ENCODE measurements around the gene OVAAL. TPM values are rescaled to one million over a fixed set of nuclear protein-coding genes. Genes with fewer than 3 reads are reported as not detected.

Gene OVAAL
- total RNA-seq, 1 donor from 2014 or later = 5.3 TPM

- H3K27me3 ChIP-seq (ENCODE audit: low read depth) = no peaks in the 10 kb centered on the region
- H3K9me3 ChIP-seq (replicated peaks) = no peaks in the 10 kb centered on the region
- peak overlapping the region; percentile 11 for H3K27ac ChIP-seq (replicated peaks)
- DNase-seq = no peak
- H3K4me3 ChIP-seq = no peak overlapping the region
- H3K36me3 ChIP-seq = no peaks in the 10 kb centered on the region
- intact Hi-C loops (cut with micrococcal nuclease) = no loop called here
- TF ChIP-seq CTCF (IDR thresholded peaks at IDR 0.05; ENCODE audit: borderline replicate concordance) = no peak
- H3K4me1 ChIP-seq = peaks cover 37% of the 10 kb centered on the region
Observed at GRCh38 chr1:180571832-180572636, 13.3 kb downstream of the OVAAL start.

GRCh38 chr1:180572760-180573159 is 14.0 kb downstream of the OVAAL start:
- Histone ChIP-seq H3K4me3 (no peak overlapping the region), H3K4me1 (peaks cover 30% of the 10 kb centered on the region), H3K27ac (replicated peaks) (no peak overlapping the region), H3K9me3 (replicated peaks) (no peaks in the 10 kb centered on the region), H3K27me3 (ENCODE audit: low read depth) (no peaks in the 10 kb centered on the region), H3K36me3 (no peaks in the 10 kb centered on the region)
- intact Hi-C loops (cut with micrococcal nuclease) = no loop called here
- no peak for TF ChIP-seq CTCF (IDR thresholded peaks at IDR 0.05; ENCODE audit: borderline replicate concordance)
- no peak for DNase-seq

- Histone ChIP-seq H3K4me1 (peaks cover 29% of the 10 kb centered on the region), H3K9me3 (replicated peaks) (no peaks in the 10 kb centered on the region), H3K4me3 (no peak overlapping the region), H3K36me3 (no peaks in the 10 kb centered on the region), H3K27me3 (ENCODE audit: low read depth) (no peaks in the 10 kb centered on the region), H3K27ac (replicated peaks) (no peak overlapping the region)
- TF ChIP-seq CTCF (IDR thresholded peaks at IDR 0.05; ENCODE audit: borderline replicate concordance) = no peak
- intact Hi-C loops (cut with micrococcal nuclease) = no loop called here
- no peak for DNase-seq
Observed at GRCh38 chr1:180574031-180574713, 15.4 kb downstream of the OVAAL start.

GRCh38 chr1:180577361-180577760 is 18.6 kb downstream of the OVAAL start:
- Histone ChIP-seq H3K36me3 (no peaks in the 10 kb centered on the region), H3K4me1 (peaks cover 15% of the 10 kb centered on the region), H3K4me3 (no peak overlapping the region), H3K27ac (replicated peaks) (no peak overlapping the region), H3K9me3 (replicated peaks) (no peaks in the 10 kb centered on the region), H3K27me3 (ENCODE audit: low read depth) (no peaks in the 10 kb centered on the region)
- DNase-seq = no peak
- intact Hi-C loops (cut with micrococcal nuclease) = no loop called here
- no peak for TF ChIP-seq CTCF (IDR thresholded peaks at IDR 0.05; ENCODE audit: borderline replicate concordance)

- Histone ChIP-seq H3K36me3 (no peaks in the 10 kb centered on the region), H3K4me3 (no peak overlapping the region), H3K27me3 (ENCODE audit: low read depth) (no peaks in the 10 kb centered on the region), H3K9me3 (replicated peaks) (no peaks in the 10 kb centered on the region), H3K27ac (replicated peaks) (no peak overlapping the region), H3K4me1 (peaks cover 5% of the 10 kb centered on the region)
- TF ChIP-seq CTCF (IDR thresholded peaks at IDR 0.05; ENCODE audit: borderline replicate concordance) = no peak
- DNase-seq = no peak
- intact Hi-C loops (cut with micrococcal nuclease) = no loop called here
Observed at GRCh38 chr1:180579961-180580611, 21.3 kb downstream of the OVAAL start.

Measured in left ventricle myocardium inferior (tissue), 1 donor.